Superior temporal gyrus (tissue), 1 donor: Measurements from ENCODE around the gene CFAP20DC.
"Not testable (repeated sequence)": the region's sequence is repeated elsewhere in the genome, so short reads cannot be mapped to it uniquely, and the experiment has no call there.

Source experiments
- DNase-seq: peaks from one replicate; pipeline ENCODE4 v3.0.0-alpha.2; 2016; ENCODE audit errors: extremely low spot score

The CFAP20DC gene

DNA sequence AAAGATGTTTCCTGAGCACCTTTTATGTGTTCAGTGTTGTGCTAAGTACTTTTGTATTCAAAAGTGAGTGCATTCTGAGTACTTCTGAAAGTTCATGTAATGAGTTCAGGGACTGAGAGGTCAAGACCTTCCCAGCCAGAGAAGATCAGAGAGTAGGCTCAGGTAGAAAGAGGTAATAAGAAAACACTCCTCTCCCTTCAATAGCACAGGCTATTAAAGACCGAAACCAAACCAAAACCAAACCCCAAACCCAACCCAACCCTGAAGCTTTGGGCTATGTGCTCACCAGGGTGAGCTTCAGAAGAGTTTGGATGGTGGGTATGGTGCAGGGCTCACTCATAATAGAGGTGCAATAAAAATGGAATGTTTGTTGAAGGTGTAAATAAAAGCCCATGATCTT, 306.5 kb downstream of the CFAP20DC start:
- DNase-seq, result no peak

DNA sequence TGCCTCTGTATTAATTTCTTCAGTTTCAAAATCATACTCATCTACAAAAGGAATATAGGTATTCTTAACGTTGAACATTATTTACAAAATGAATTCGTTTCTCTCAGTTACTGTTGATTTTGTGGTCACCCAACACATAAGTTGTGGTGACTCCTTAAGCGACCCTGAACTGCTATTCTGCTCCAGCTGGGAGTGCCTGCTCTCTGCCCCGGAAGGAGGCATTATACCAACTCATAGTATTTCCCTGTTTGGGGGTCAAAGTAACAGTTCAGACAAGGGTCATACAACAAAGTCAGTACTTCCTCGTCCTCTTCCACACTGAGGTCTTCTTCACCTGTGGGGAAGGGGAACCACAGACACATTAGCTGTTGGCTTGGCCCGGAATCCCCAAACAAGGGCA, 307.6 kb downstream of the CFAP20DC start:
- no peak for DNase-seq

DNA sequence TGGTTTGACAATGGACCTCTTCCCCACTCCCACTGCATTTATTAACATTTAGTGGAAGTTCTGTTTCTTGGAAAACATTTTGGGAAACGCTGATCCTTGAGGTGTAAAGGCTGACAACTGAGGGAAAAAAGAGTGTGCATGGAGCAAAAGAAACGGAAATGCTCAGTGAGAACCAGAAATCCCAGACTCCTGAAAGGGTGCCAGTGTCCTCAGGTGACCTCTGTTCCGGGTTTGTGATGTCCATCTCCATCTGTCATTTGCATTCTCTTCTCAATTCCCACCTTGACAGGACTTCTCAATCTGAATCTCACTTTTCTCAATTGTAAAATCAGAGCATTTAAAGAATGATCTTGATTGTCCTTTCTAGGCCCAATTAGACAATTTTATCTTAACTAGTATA, 312.2 kb downstream of the CFAP20DC start:
- DNase-seq, result no peak

DNA sequence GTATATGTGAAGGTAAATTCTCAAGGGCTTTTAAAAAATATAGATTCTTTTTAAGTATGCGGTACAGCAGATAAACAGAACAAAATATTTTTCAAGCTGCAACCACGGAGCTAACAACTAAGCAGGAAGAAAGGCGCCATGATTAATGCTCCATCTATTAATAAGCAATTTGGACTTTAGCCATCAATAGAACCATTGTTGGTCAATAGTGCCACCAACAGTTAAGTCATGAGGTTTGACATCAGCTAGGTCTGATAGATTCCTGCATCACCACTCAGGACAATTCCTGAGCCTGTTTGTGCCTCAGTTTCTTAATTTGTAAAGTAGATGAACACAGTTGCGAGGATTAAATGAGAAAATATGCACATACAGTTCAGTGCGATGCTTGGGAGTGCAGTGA, 318.2 kb downstream of the CFAP20DC start:
- no peak for DNase-seq

DNA sequence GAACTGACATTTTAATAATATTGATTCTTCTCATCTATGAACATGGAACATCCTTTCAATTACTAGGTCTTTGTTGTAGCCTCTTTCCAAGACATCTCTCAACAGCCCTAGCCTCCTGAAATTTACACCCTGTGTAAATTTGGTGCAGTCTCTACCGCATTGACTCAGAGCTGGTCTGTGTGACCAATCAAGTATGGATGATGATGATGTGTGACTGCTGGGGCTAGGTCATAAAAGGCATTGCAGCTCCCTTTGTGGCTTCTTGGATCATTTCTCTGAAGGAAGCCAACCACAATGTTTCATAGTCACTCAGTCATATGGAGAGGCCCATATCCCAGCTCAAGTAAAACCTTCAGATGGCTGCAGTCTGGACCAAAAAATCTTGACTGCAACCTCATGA, 321.1 kb downstream of the CFAP20DC start:
- DNase-seq, result no peak

GRCh38 chr3:58725326-58725853, 324.4 kb downstream of the CFAP20DC start:
- DNase-seq, result no peak

DNA sequence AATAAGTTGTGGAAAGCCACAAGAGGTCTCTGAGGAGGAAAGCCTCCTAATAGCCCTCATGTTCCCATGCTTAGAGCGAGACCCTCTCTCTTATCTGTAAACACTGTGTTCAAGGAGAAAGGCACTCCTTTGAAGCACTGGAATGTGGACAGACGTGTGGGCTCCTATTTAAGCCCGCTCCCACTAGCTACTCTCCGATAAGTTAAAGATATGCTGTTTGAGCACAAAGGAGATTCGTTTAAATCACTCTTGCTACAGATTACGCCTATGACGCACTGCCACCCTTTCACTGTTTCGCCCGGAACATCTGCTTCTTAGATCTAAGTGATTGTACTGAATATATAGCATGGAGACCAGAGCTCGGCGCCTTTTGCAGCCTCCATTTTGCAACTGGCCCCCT, 325.5 kb downstream of the CFAP20DC start:
- DNase-seq, result no peak

DNA sequence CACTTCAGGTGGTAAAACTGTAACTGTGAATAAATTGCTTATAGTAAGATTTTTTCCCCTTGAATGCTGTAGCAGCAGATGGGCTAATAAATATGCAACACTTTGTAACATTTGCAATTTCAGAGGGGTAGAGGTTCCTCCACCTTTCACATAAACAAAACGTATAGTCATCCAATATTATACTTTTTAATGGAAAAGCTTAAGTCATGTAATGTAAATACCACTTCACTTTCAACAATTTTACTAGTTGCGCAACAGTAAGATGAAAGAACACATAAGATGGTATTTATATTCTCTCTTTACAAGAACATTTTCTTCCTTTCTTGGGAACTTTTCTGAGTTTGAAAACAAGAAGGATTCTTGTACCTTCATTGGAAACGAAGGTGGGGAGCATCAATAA, 326.7 kb downstream of the CFAP20DC start:
- peak; percentile 23 for DNase-seq

DNA sequence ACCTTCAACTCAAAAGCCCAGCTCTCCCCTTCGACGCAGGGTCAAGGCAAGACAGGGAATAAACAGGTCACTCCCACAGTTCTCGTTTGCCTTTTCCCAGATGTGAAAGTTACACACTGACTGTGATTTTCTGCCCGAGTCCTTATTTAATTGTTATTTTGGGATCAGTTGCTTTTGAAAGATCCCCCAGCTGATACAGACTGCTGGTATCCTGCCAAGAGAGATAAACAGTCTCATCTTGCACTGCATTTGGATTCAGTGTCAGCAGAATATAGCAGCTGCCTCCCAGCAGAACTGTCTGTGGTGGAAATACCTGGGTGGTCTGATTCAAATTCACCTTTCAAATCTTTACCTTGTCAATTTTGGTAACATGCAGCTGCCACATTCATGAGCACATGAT, 327.3 kb downstream of the CFAP20DC start:
- DNase-seq, result no peak

DNA sequence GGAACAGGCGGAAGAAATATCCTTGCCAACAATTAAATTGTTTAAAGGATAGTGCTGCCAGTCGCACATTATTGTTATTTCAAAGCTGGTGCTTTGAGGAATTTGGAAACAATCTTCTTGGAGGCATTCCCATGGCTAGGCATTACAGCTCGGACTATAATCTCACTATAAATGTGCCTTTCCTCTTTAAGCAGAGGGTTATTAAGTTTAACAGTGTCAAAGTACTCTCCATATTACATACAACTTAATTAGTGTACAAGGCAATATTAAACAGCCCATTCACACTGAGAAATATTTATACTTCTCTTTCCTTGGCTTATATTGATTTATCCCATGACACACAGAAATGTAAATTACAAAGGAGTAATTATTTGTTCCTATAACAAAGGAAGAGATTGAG, 329.3 kb downstream of the CFAP20DC start:
- DNase-seq, result no peak

- no peak for DNase-seq
These were observed 330.1 kb downstream of the CFAP20DC start for GRCh38 chr3:58719684-58720083.

- no peak for DNase-seq
These were observed 336.0 kb downstream of the CFAP20DC start for GRCh38 chr3:58713715-58714401.

DNA sequence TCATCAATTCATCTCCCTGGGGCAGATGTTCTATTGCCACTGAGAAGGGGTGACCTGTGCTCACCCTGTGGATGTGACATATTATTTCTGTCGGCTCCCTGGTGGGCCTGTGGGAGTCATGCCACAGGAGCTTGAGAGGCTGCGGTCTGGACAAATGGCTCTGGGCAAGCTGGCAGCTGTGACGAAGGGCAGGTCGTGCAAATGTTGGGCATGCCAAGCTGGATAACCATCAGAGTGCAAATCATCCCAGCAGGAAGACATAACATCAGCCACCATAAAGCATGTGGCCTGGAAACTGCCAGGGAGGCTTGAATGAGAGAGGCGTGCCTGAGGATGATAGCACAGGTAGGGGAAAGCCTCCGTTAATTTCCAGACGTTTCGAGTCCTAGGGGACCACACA, 338.0 kb downstream of the CFAP20DC start:
- no peak for DNase-seq

DNA sequence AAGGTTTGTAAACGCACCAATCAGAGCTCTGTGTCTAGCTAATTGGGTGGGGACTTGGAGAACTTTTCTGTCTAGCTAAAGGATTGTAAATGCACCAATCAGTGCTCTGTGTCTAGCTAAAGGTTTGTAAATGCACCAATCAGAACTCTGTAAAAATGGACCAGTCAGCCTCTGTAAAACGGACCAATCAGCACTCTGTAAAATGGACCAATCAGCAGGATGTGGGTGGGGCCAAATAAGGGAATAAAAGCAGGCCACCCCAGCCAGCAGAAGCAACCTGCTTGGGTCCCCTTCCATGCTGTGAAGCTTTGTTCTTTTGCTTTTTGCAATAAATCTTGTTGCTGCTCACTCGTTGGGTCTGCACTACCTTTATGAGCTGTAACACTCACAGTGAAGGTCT, 340.8 kb downstream of the CFAP20DC start:
- DNase-seq, result not testable (repeated sequence)

GRCh38 chr3:58708116-58708791, 341.6 kb downstream of the CFAP20DC start:
- DNase-seq, result no peak

DNA sequence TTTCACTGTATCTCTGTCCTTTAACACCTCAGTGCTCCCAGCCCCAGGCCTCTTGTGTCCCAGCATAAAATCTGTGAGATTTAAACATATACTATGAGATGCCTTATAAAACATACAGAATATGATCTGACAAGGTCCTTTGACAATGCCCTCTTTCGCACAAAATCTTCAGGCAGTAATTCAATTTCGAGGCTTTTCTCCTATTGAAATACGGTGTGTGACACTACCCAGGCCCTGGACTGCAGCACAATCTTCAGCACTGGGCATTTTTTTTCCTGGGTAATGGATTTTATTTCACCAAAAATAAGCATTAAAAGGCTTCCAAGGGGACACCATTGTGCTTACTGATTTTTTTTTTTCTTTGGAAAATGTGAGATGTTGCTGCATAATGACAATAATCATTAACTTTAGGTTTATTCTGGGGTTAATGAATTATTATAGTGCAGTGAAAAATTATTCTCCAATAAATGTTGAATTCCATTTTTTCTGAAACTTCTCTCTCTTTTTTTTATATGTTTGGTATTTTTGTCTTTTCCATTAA, 342.4 kb downstream of the CFAP20DC start:
- no peak for DNase-seq

- DNase-seq, result no peak
These were observed 343.2 kb downstream of the CFAP20DC start for GRCh38 chr3:58706395-58707167.

- DNase-seq, result no peak
These were observed 345.1 kb downstream of the CFAP20DC start for GRCh38 chr3:58704745-58705144.

GRCh38 chr3:58704304-58704703, 345.5 kb downstream of the CFAP20DC start:
- DNase-seq, result not testable (repeated sequence)

DNA sequence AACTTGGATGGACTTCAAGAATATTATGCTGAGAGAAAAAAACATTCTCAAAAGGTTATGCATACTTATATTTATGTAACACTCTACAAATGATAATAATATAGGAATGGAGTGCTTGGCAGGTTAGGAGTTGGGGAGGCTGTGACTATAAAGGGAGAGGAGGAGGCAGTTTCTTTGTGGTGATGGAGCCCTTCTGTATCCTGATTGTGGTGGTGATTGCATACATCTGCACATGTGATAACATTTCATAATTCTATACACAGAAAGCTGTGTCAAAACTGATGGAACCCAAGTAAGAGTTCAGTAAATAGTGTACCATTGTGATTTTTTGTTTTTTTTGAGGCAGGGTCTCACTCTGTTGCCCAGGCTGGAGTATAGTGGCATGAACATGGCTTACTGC, 351.6 kb downstream of the CFAP20DC start:
- DNase-seq, result no peak

DNA sequence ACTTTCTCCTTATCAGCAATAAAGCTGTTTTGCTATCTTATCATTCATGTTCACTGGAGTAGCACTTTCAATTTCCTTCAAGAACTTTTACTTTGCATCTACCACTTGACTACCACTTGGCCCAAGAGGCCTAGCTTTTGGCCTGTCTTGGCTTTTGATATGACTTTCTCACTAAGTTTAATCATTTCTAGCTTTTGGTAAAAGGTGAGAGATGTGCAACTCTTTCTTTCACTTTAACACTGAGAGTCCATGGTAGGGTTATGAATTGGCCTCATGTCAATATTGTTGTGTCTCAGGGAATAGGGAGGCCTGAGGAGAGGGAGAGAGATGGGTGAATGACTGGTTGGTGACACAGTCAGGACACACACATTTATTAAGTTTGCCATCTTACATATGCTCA, 352.3 kb downstream of the CFAP20DC start:
- no peak for DNase-seq

DNA sequence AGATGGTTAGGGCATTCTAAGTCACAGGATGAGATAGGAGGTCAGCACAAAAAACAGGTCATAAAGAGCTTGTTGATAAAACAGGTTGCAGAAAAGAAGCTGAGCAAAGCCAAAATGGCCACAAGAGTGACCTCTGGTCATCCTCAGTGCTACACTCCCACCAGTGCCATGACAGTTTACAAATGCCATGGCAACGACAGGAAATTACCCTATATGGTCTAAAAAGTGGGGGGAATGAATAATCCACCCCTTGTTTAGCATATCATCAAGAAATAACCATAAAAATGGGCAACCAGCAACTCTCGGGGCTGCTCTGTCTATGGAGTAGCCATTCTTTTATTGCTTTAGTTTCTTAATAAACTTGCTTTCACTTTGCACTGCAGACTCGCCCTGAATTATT, 353.0 kb downstream of the CFAP20DC start:
- DNase-seq, result not testable (repeated sequence)
